Gastrocnemius medialis (tissue), 4 donors: ENCODE measurements around the gene KATNAL2. TPM values are rescaled to one million over a fixed set of nuclear protein-coding genes. Genes with fewer than 3 reads are reported as not detected.

Source experiments
- ATAC-seq, 2 donors: fragments of 150-250 bp; one replicate each; pipeline ENCODE4 v1.9.1; 2016
- DNase-seq, 2 donors: peaks; one replicate each; pipeline ENCODE4 v3.0.0-alpha.2; 2019
- H3K27ac ChIP-seq, 4 donors: fragments of 200-600 bp; sonication (generic); 1 replicate in 1 of 4; 2 replicates in 3 of 4; pipeline ENCODE4 v1.5.1; 2016 to 2018; ENCODE audit warnings: mild to moderate bottlenecking in 2 of 4, moderate library complexity in 1 of 4
- H3K27me3 ChIP-seq, 3 donors: fragments of 200-600 bp; sonication (generic) in 2 of 3; 1 replicate in 1 of 3; 2 replicates in 2 of 3; pipeline versions ENCODE4 v1.5.1 to v1.6.0; 2016 to 2019; ENCODE audit warnings: mild to moderate bottlenecking in 1 of 3, moderate library complexity in 1 of 3
- H3K36me3 ChIP-seq, 2 donors: fragments of 200-600 bp; sonication (generic) in 1 of 2; one replicate each; pipeline ENCODE4 v1.5.1; 2017 to 2018
- H3K4me1 ChIP-seq, 2 donors: fragments of 200-600 bp; sonication (generic) in 1 of 2; one replicate each; pipeline ENCODE4 v1.5.1; 2016 to 2017; ENCODE audit warnings: mild to moderate bottlenecking in 2 of 2
- H3K4me3 ChIP-seq, 4 donors: fragments of 200-600 bp; sonication (generic) in 3 of 4; 1 replicate in 1 of 4; 2 replicates in 3 of 4; pipeline ENCODE4 v1.5.1; 2016 to 2019; ENCODE audit warnings: mild to moderate bottlenecking in 2 of 4
- H3K9me3 ChIP-seq, 3 donors: fragments of 200-600 bp; sonication (generic) in 2 of 3; 1 replicate in 1 of 3; 2 replicates in 2 of 3; pipeline ENCODE4 v1.5.1; 2016 to 2019
- CTCF ChIP-seq, 5 experiments: fragments of 450-650 bp in 3 of 5; fragments of 200-600 bp in 2 of 5; sonication (generic) in 2 of 5; IDR thresholded peaks in 4 of 5; conservative IDR thresholded peaks in 1 of 5; 1 replicate in 4 of 5; 2 replicates in 1 of 5; pipeline ENCODE4 v1.5.1; 2016 to 2019; ENCODE audit warnings: antibody characterized with exemption in 5 of 5, mild to moderate bottlenecking in 3 of 5, moderate library complexity in 3 of 5
- POLR2A ChIP-seq, 2 donors: fragments of 450-650 bp; IDR thresholded peaks; one replicate each; pipeline ENCODE4 v1.6.1; 2017; ENCODE audit warnings: antibody characterized with exemption in 2 of 2, mild to moderate bottlenecking in 2 of 2, moderate library complexity in 2 of 2
- in situ Hi-C, 4 donors: fragments of 200-750 bp; cut with MboI; loops; one replicate each; pipeline versions ENCODE4 v1.15.0 to v1.8.0; 2017; ENCODE audit warnings: low sequenced_read_pairs in 4 of 4
- intact Hi-C: fragments of 100-400 bp; cut with DNase I; formaldehyde crosslinking; loops from one replicate; pipeline ENCODE4 v1.15.1; 2023; ENCODE audit warnings: low total_unique reads
- total RNA-seq, 4 donors: library from RNA; depleted of rRNA; stranded (reverse); fragments of >200 nt; gene quantifications; one replicate each; pipeline versions ENCODE4 v1.1.0 to v1.2.3, GENCODE V29; 2016

The KATNAL2 gene
- total RNA-seq, 4 donors from 2014 or later, result 0.27 to 2.7 (median 0.52) TPM; not detected in 1

- Histone ChIP-seq H3K9me3 (no peaks in the 10 kb centered on the region), H3K27me3 (no peaks in the 10 kb centered on the region), H3K4me1 (peaks cover 0 to 7% of the 10 kb centered on the region in 2 donors), H3K4me3 (no peak overlapping the region), H3K36me3 (no peaks in the 10 kb centered on the region), H3K27ac (no peak overlapping the region)
- ATAC-seq (no peak), DNase-seq (no peak)
- intact Hi-C loops (no loop called here), in situ Hi-C loops (no loop called here)
- TF ChIP-seq POLR2A (IDR thresholded peaks at IDR 0.05) (no peak), CTCF (IDR thresholded peaks at IDR 0.05 in 4 of 5, conservative IDR thresholded peaks at IDR 0.05 in 1 of 5) (no peak)
Measured at GRCh38 chr18:47087676-47088075, 170.3 kb downstream of the KATNAL2 start.

- Histone ChIP-seq H3K9me3 (no peaks in the 10 kb centered on the region), H3K27ac (no peak overlapping the region), H3K27me3 (no peaks in the 10 kb centered on the region), H3K36me3 (no peaks in the 10 kb centered on the region), H3K4me1 (no peaks in the 10 kb centered on the region), H3K4me3 (no peak overlapping the region)
- TF ChIP-seq POLR2A (IDR thresholded peaks at IDR 0.05), result no peak
- intact Hi-C loops (no loop called here), in situ Hi-C loops (loop anchor here (5.0 to 10.0 kb wide), 2 partner anchors 109 to 111 kb away; no protein-coding TSS in a partner anchor)
- ATAC-seq (no peak), DNase-seq (no peak)
Measured at GRCh38 chr18:47095810-47096209, 178.4 kb downstream of the KATNAL2 start.

- DNase-seq (no peak), ATAC-seq (peak; percentile 30 to 51)
- in situ Hi-C loops, result no loop called here
- no peak overlapping the region for H3K4me3 ChIP-seq
- no peak overlapping the region for H3K27ac ChIP-seq
- H3K9me3 ChIP-seq, result no peaks in the 10 kb centered on the region
- intact Hi-C loops, result loop anchor here (1.0 kb wide), 2 partner anchors 105 to 649 kb away; no protein-coding TSS in a partner anchor
- TF ChIP-seq POLR2A (IDR thresholded peaks at IDR 0.05) (no peak), CTCF (IDR thresholded peaks at IDR 0.05 in 4 of 5, conservative IDR thresholded peaks at IDR 0.05 in 1 of 5) (peak; percentile 54 to 76 (median 66))
- H3K4me1 ChIP-seq, result no peaks in the 10 kb centered on the region
- peaks cover 0 to 8% of the 10 kb centered on the region in 2 donors for H3K36me3 ChIP-seq
- H3K27me3 ChIP-seq, result no peaks in the 10 kb centered on the region
Measured at GRCh38 chr18:47100212-47100831, 182.9 kb downstream of the KATNAL2 start.

GRCh38 chr18:47108373-47108772 is 191.0 kb downstream of the KATNAL2 start:
- in situ Hi-C loops (no loop called here), intact Hi-C loops (no loop called here)
- Histone ChIP-seq H3K4me1 (peaks cover 17 to 21% of the 10 kb centered on the region in 2 donors), H3K9me3 (no peaks in the 10 kb centered on the region), H3K27me3 (no peaks in the 10 kb centered on the region), H3K4me3 (no peak overlapping the region), H3K27ac (no peak overlapping the region), H3K36me3 (peaks cover 0 to 55% of the 10 kb centered on the region in 2 donors)
- no peak for ATAC-seq
- DNase-seq, result no peak
- TF ChIP-seq CTCF (IDR thresholded peaks at IDR 0.05 in 4 of 5, conservative IDR thresholded peaks at IDR 0.05 in 1 of 5) (no peak), POLR2A (IDR thresholded peaks at IDR 0.05) (no peak)

- H3K27ac ChIP-seq, result peak overlapping the region in 2 of 4 donors; percentile 26 to 27
- intact Hi-C loops (no loop called here), in situ Hi-C loops (no loop called here)
- DNase-seq (no peak), ATAC-seq (peak; percentile 58 to 78)
- H3K4me1 ChIP-seq, result peaks cover 17 to 21% of the 10 kb centered on the region in 2 donors
- no peak overlapping the region for H3K4me3 ChIP-seq
- H3K36me3 ChIP-seq, result peaks cover 0 to 59% of the 10 kb centered on the region in 2 donors
- no peak for TF ChIP-seq POLR2A (IDR thresholded peaks at IDR 0.05)
- no peak for TF ChIP-seq CTCF (IDR thresholded peaks at IDR 0.05 in 4 of 5, conservative IDR thresholded peaks at IDR 0.05 in 1 of 5)
- H3K27me3 ChIP-seq, result no peaks in the 10 kb centered on the region
- no peaks in the 10 kb centered on the region for H3K9me3 ChIP-seq
Measured at GRCh38 chr18:47108998-47109405, 191.6 kb downstream of the KATNAL2 start.
